B cell (primary cell): ENCODE results near the gene WRAP73. TPM values are rescaled to one million over a fixed set of nuclear protein-coding genes. Genes with fewer than 3 reads are reported as not detected.

Experiments
- ATAC-seq: fragments of 200-7000 bp; cut with Tn5 transposase; one replicate; pipeline ENCODE4 v1.10.0; 2021; ENCODE audit warnings: low read depth, mild to moderate bottlenecking, moderate number of reproducible peaks, moderate library complexity
- CTCF ChIA-PET: fragments of 350-600 bp; sonication (Branson Sonifier 250); formaldehyde crosslinking; loops from one replicate; lab custom pipeline; 2021; ENCODE audit warnings: antibody characterized with exemption, inconsistent platforms; lab: Charles Lee
- POLR2A ChIA-PET: fragments of 350-600 bp; sonication (Branson Sonifier 250); formaldehyde crosslinking; loops from one replicate; lab custom pipeline; 2021; ENCODE audit warnings: antibody characterized with exemption; lab: Charles Lee
- DNase-seq: peaks from one replicate; pipeline ENCODE4 v3.0.0; 2013
- H2AFZ ChIP-seq: 2 replicates; pipeline ENCODE4 v1.6.1; 2012; ENCODE audit warnings: mild to moderate bottlenecking, low read depth, low read length; ENCODE audit not compliant: insufficient read depth, poor library complexity, severe bottlenecking
- H3K27ac ChIP-seq, 2 donors: 1 replicate in 1 of 2; 2 replicates in 1 of 2; pipeline ENCODE4 v1.5.1; 2012 to 2013; ENCODE audit warnings: low read length in 2 of 2, mild to moderate bottlenecking in 2 of 2, moderate library complexity in 1 of 2
- H3K27me3 ChIP-seq, 4 experiments: fragments of 200-600 bp in 1 of 4; sonication (generic) in 1 of 4; replicated peaks in 1 of 4; 1 replicate in 2 of 4; 2 replicates in 2 of 4; pipeline versions ENCODE4 v1.6.1 to v1.7.0; 2013 to 2016; ENCODE audit warnings: low read length in 3 of 4, mild to moderate bottlenecking in 2 of 4, mixed read lengths in 1 of 4, moderate library complexity in 1 of 4; ENCODE audit not compliant: insufficient read depth in 4 of 4, control insufficient read depth in 3 of 4; ENCODE audit errors: control extremely low read depth in 1 of 4
- H3K36me3 ChIP-seq, 2 experiments: replicated peaks in 1 of 2; 1 replicate in 1 of 2; 2 replicates in 1 of 2; pipeline versions ENCODE4 v1.6.1 to v1.7.1; 2013; ENCODE audit warnings: low read length in 1 of 2; ENCODE audit not compliant: insufficient read depth in 2 of 2, control insufficient read depth in 1 of 2; ENCODE audit errors: control extremely low read depth in 1 of 2, extremely low read depth in 1 of 2
- H3K4me1 ChIP-seq, 2 donors: fragments of 200-600 bp in 1 of 2; sonication (generic) in 1 of 2; 1 replicate in 1 of 2; 2 replicates in 1 of 2; pipeline versions ENCODE4 v1.5.1 to v1.6.1; 2013 to 2017; ENCODE audit warnings: low read length in 2 of 2; ENCODE audit not compliant: control insufficient read depth in 2 of 2, insufficient read depth in 2 of 2
- H3K4me2 ChIP-seq: replicated peaks from 2 replicates; pipeline ENCODE3; 2012; ENCODE audit warnings: mild to moderate bottlenecking, low read depth, low read length; ENCODE audit not compliant: poor library complexity, severe bottlenecking
- H3K4me3 ChIP-seq, 5 experiments: fragments of 200-600 bp in 1 of 5; sonication (generic) in 1 of 5; 1 replicate in 3 of 5; 2 replicates in 2 of 5; pipeline versions ENCODE4 v1.5.1 to v1.7.0; 2011 to 2016; ENCODE audit warnings: low read length in 4 of 5, mild to moderate bottlenecking in 4 of 5, low read depth in 2 of 5, control low read depth in 1 of 5, moderate library complexity in 1 of 5; ENCODE audit not compliant: insufficient read depth in 1 of 5; ENCODE audit errors: control extremely low read depth in 1 of 5, extremely low read depth in 1 of 5
- H3K79me2 ChIP-seq: fragments of 200-600 bp; sonication (generic); one replicate; pipeline ENCODE4 v1.6.0; 2016; ENCODE audit warnings: low read length; ENCODE audit not compliant: control insufficient read depth, insufficient read depth
- H3K9ac ChIP-seq: fragments of 200-600 bp; sonication (generic); 2 replicates; pipeline ENCODE4 v1.6.1; 2017; ENCODE audit warnings: mild to moderate bottlenecking, low read length, moderate library complexity
- H3K9me3 ChIP-seq, 3 donors: one replicate each; pipeline versions ENCODE4 v1.6.1 to v1.7.1; 2013; ENCODE audit warnings: low read length in 2 of 3; ENCODE audit not compliant: control insufficient read depth in 2 of 3, insufficient read depth in 1 of 3; ENCODE audit errors: control extremely low read depth in 1 of 3
- H4K20me1 ChIP-seq: 2 replicates; pipeline ENCODE4 v1.6.0; 2012; ENCODE audit warnings: mild to moderate bottlenecking, low read length; ENCODE audit not compliant: insufficient read depth, control insufficient read depth, poor library complexity, severe bottlenecking
- H3K27ac Mint-ChIP-seq: one replicate; pipeline ENCODE4 v1.8.0; 2021; ENCODE audit warnings: mixed read lengths
- H3K27me3 Mint-ChIP-seq: one replicate; pipeline ENCODE4 v1.8.0; 2021; ENCODE audit warnings: mixed read lengths
- H3K4me1 Mint-ChIP-seq: one replicate; pipeline ENCODE4 v1.8.0; 2021; ENCODE audit warnings: mixed read lengths
- H3K4me3 Mint-ChIP-seq: one replicate; pipeline ENCODE4 v1.8.0; 2021; ENCODE audit warnings: mixed read lengths
- H3K9me3 Mint-ChIP-seq: one replicate; pipeline ENCODE4 v1.8.0; 2022; ENCODE audit warnings: mixed read lengths; ENCODE audit not compliant: insufficient read depth
- EZH2 ChIP-seq: IDR thresholded peaks from 2 replicates; pipeline ENCODE4 v1.6.1; 2012; ENCODE audit warnings: borderline replicate concordance, low read depth, mild to moderate bottlenecking, moderate library complexity, low read length; ENCODE audit not compliant: insufficient read depth, poor library complexity, severe bottlenecking
- WGBS: methylation state at CpG from one replicate; pipeline ENCODE4 v1.1.5; 2013; ENCODE audit warnings: missing lambda C conversion rate; ENCODE audit not compliant: insufficient coverage; 5-methylcytosine and 5-hydroxymethylcytosine counted together
- intact Hi-C: fragments of 100-400 bp; cut with micrococcal nuclease; formaldehyde crosslinking; loops from one replicate; pipeline ENCODE4 v1.10.0; 2022
- polyA plus RNA-seq: library from polyadenylated mRNA; depleted of rRNA; stranded (reverse); fragments of >200 nt; gene quantifications from 2 replicates; pipeline ENCODE4 v1.2.3, GENCODE V29; 2012
- total RNA-seq, 2 donors: library from RNA; stranded (reverse); fragments of 120-200 nt in 1 of 2; gene quantifications; 1 replicate in 1 of 2; 2 replicates in 1 of 2; pipeline versions ENCODE4 v1.2.3 to v1.2.4, GENCODE V29; 2013 to 2022
- TF ChIP-seq, protein P1 (sequence below): fragments of 200-600 bp; IDR thresholded peaks from one replicate; pipeline ENCODE4 v1.8.0; 2022; ENCODE audit warnings: antibody characterized with exemption, mild to moderate bottlenecking

Gene WRAP73
- total and polyA plus RNA-seq, 2 donors (not counting 1 experiment from before 2014, with no cell fraction given) = 37.1 to 68.5 TPM

- intact Hi-C loops = no loop called here
These were observed 62.7 kb downstream of the WRAP73 start for GRCh38 chr1:3586986-3587759.

More at GRCh38 chr1:3586986-3587759, 62.7 kb downstream of the WRAP73 start:
- Histone ChIP-seq H4K20me1 (no peaks in the 10 kb centered on the region), H2AFZ (no peak overlapping the region), H3K4me3 (no peak overlapping the region), H3K9me3 (no peaks in the 10 kb centered on the region), H3K79me2 (no peaks in the 10 kb centered on the region), H3K36me3 (no peaks in the 10 kb centered on the region), H3K4me2 (no peak overlapping the region), H3K9ac (no peak overlapping the region), H3K4me1 (no peaks in the 10 kb centered on the region), H3K27me3 (no peaks in the 10 kb centered on the region), H3K27ac (no peak overlapping the region)
- ATAC-seq (no peak), DNase-seq (no peak)
- WGBS = 99% methylated on average over 19 of the region's 24 CpGs
- H3K4me1 Mint-ChIP-seq = no peaks in the 10 kb centered on the region
- no peaks in the 10 kb centered on the region for H3K27me3 Mint-ChIP-seq
- ChIA-PET POLR2A (no interaction called here), CTCF (interaction anchor here (1.2 kb wide), 1 partner anchor 32 kb away, joined by 4 read pairs; no protein-coding TSS in a partner anchor)
- H3K9me3 Mint-ChIP-seq = no peaks in the 10 kb centered on the region
- TF ChIP-seq, protein P1, sequence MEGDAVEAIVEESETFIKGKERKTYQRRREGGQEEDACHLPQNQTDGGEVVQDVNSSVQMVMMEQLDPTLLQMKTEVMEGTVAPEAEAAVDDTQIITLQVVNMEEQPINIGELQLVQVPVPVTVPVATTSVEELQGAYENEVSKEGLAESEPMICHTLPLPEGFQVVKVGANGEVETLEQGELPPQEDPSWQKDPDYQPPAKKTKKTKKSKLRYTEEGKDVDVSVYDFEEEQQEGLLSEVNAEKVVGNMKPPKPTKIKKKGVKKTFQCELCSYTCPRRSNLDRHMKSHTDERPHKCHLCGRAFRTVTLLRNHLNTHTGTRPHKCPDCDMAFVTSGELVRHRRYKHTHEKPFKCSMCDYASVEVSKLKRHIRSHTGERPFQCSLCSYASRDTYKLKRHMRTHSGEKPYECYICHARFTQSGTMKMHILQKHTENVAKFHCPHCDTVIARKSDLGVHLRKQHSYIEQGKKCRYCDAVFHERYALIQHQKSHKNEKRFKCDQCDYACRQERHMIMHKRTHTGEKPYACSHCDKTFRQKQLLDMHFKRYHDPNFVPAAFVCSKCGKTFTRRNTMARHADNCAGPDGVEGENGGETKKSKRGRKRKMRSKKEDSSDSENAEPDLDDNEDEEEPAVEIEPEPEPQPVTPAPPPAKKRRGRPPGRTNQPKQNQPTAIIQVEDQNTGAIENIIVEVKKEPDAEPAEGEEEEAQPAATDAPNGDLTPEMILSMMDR = no peak
- no peak for TF ChIP-seq EZH2
- H3K4me3 Mint-ChIP-seq = no peak overlapping the region
- no peak overlapping the region for H3K27ac Mint-ChIP-seq
